Peyer's patch (tissue), 4 donors: ENCODE results near the gene POLD2. TPM values are rescaled to one million over a fixed set of nuclear protein-coding genes. Genes with fewer than 3 reads are reported as not detected.

Source experiments
- DNase-seq, 3 donors: peaks; one replicate each; pipeline ENCODE4 v3.0.0-alpha.2; 2017 to 2019
- H3K27ac ChIP-seq, 4 donors: fragments of 200-600 bp; sonication (generic); one replicate each; pipeline ENCODE4 v1.5.1; 2016 to 2019
- H3K27me3 ChIP-seq, 2 donors: fragments of 200-600 bp; sonication (generic); one replicate each; pipeline ENCODE4 v1.5.1; 2019
- H3K36me3 ChIP-seq, 3 donors: fragments of 200-600 bp; sonication (generic); one replicate each; pipeline ENCODE4 v1.5.1; 2016 to 2019
- H3K4me1 ChIP-seq, 4 donors: fragments of 200-600 bp; sonication (generic); one replicate each; pipeline ENCODE4 v1.5.1; 2016 to 2019
- H3K4me3 ChIP-seq, 4 donors: fragments of 200-600 bp; sonication (generic); 1 replicate in 3 of 4; 2 replicates in 1 of 4; pipeline ENCODE4 v1.5.1; 2016 to 2019; ENCODE audit warnings: mild to moderate bottlenecking in 1 of 4
- H3K9me3 ChIP-seq, 4 donors: fragments of 200-600 bp; sonication (generic); one replicate each; pipeline ENCODE4 v1.5.1; 2016 to 2019; ENCODE audit warnings: mild to moderate bottlenecking in 1 of 4
- POLR2A ChIP-seq, 2 donors: fragments of 450-650 bp; IDR thresholded peaks; one replicate each; pipeline ENCODE4 v1.5.1; 2017; ENCODE audit warnings: antibody characterized with exemption in 2 of 2, mild to moderate bottlenecking in 2 of 2, moderate library complexity in 2 of 2
- total RNA-seq, 4 donors: library from RNA; depleted of rRNA; stranded (reverse); fragments of >200 nt; gene quantifications; one replicate each; pipeline ENCODE4 v1.1.0, GENCODE V29; 2016
- TF ChIP-seq, protein P1 (sequence below), 6 experiments: fragments of 450-650 bp in 4 of 6; fragments of 200-600 bp in 2 of 6; sonication (generic) in 1 of 6; IDR thresholded peaks; one replicate each; pipeline ENCODE4 v1.5.1; 2017 to 2019; ENCODE audit warnings: antibody characterized with exemption in 6 of 6, mild to moderate bottlenecking in 3 of 6, moderate library complexity in 1 of 6

POLD2 gene
- total RNA-seq, 4 donors from 2014 or later: 7.4 to 80.9 (median 28.4) TPM

DNA sequence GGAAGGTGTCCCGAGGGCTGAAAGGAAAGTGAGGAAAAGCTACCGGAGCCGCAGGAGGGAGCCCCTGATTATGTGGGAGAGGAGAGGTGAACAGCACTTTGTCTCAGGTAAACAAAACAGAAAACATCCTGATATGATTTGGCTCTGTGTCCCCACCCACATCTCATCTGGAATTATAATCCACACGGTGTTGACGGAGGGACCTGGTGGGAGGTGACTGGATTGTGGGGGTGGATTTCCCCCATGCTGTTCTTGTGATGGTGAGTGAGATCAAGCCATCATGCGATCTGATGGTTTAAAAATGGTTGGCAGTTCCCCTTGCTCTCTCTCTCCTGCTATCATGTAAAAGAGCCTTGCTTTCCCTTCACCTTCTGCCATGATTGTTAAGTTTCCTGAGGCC is 3.0 kb downstream of the POLD2 start:
- no peak for TF ChIP-seq POLR2A (IDR thresholded peaks at IDR 0.05)
- TF ChIP-seq, protein P1, sequence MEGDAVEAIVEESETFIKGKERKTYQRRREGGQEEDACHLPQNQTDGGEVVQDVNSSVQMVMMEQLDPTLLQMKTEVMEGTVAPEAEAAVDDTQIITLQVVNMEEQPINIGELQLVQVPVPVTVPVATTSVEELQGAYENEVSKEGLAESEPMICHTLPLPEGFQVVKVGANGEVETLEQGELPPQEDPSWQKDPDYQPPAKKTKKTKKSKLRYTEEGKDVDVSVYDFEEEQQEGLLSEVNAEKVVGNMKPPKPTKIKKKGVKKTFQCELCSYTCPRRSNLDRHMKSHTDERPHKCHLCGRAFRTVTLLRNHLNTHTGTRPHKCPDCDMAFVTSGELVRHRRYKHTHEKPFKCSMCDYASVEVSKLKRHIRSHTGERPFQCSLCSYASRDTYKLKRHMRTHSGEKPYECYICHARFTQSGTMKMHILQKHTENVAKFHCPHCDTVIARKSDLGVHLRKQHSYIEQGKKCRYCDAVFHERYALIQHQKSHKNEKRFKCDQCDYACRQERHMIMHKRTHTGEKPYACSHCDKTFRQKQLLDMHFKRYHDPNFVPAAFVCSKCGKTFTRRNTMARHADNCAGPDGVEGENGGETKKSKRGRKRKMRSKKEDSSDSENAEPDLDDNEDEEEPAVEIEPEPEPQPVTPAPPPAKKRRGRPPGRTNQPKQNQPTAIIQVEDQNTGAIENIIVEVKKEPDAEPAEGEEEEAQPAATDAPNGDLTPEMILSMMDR (IDR thresholded peaks at IDR 0.05): no peak

DNA sequence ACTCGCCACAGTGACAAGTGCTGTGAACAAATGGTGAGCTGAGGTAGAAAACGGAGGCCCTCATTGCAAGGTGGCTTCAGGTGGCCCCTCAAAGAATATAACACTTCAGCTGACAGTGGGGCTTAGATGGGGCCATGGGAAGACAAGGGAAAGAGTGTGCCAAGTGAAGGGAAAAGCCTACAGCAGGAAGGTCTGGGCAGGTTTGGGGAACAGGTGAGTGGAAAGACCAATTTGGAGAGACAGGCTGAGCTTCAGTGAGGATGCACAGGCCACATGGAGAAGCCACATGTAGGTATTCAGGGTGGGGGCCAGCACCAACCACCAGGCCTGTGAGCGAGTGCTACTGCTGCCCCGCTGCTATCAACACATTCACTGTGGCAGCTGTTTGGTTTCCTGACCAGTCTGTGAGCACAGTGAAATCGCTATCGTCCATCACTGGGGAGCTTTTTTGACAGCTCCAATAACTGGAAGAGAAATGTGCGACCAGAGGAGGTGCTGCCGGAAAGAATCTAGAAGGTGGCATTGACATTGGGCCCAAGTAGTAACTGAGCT is 3.4 kb downstream of the POLD2 start:
- Histone ChIP-seq H3K9me3 (no peaks in the 10 kb centered on the region), H3K27me3 (no peaks in the 10 kb centered on the region), H3K4me1 (peaks cover 0 to 13% (median 0%) of the 10 kb centered on the region in 4 donors), H3K27ac (no peak overlapping the region), H3K4me3 (no peak overlapping the region), H3K36me3 (peaks cover 0 to 23% (median 0%) of the 10 kb centered on the region in 3 donors)
- TF ChIP-seq, protein P1 (IDR thresholded peaks at IDR 0.05): no peak
- TF ChIP-seq POLR2A (IDR thresholded peaks at IDR 0.05): no peak
- DNase-seq: no peak

More for the DNA sequence above, 3.0 kb downstream of the POLD2 start:
- peaks cover 0 to 13% (median 0%) of the 10 kb centered on the region in 4 donors for H3K4me1 ChIP-seq
- peaks cover 0 to 23% (median 0%) of the 10 kb centered on the region in 3 donors for H3K36me3 ChIP-seq
- H3K27me3 ChIP-seq: no peaks in the 10 kb centered on the region
- no peak for DNase-seq
- H3K4me3 ChIP-seq: no peak overlapping the region
- H3K9me3 ChIP-seq: no peaks in the 10 kb centered on the region
- no peak overlapping the region for H3K27ac ChIP-seq

DNA sequence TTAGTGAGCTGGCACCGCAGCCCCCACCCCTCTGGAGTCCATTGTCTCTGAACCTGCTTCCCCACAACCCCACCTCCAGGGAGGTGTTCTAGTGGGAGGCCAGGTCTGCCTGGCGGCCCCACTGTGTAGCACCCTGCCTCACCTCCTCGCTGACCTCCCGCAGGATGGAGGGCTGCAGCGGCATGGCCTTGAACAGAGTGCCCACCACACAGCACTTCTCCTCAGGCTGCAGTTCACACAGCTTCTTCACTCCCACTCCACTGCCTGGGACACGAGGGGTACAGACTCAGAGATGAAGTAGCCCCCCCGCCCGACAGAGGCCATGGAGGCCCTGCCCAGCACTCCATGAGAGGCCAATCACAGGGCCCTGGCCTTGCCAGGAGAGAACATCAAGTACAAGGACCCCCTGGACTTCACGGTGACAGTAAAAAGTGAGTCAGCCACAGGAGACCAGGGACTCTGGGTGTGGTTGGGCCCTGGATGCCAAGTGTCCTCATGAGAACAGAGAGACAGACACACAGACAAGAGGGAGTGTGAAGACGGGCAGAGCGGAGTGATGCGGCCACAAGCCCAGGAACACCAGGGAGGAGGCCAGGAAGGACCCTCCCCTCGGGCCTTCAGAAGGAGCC is 5.4 kb downstream of the POLD2 start:
- TF ChIP-seq, protein P1 (IDR thresholded peaks at IDR 0.05): no peak
- no peak for TF ChIP-seq POLR2A (IDR thresholded peaks at IDR 0.05)
- Histone ChIP-seq H3K36me3 (peaks cover 0 to 29% (median 0%) of the 10 kb centered on the region in 3 donors), H3K27ac (no peak overlapping the region), H3K27me3 (no peaks in the 10 kb centered on the region), H3K4me1 (peaks cover 0 to 13% (median 0%) of the 10 kb centered on the region in 4 donors), H3K4me3 (no peak overlapping the region), H3K9me3 (no peaks in the 10 kb centered on the region)
- DNase-seq: no peak

DNA sequence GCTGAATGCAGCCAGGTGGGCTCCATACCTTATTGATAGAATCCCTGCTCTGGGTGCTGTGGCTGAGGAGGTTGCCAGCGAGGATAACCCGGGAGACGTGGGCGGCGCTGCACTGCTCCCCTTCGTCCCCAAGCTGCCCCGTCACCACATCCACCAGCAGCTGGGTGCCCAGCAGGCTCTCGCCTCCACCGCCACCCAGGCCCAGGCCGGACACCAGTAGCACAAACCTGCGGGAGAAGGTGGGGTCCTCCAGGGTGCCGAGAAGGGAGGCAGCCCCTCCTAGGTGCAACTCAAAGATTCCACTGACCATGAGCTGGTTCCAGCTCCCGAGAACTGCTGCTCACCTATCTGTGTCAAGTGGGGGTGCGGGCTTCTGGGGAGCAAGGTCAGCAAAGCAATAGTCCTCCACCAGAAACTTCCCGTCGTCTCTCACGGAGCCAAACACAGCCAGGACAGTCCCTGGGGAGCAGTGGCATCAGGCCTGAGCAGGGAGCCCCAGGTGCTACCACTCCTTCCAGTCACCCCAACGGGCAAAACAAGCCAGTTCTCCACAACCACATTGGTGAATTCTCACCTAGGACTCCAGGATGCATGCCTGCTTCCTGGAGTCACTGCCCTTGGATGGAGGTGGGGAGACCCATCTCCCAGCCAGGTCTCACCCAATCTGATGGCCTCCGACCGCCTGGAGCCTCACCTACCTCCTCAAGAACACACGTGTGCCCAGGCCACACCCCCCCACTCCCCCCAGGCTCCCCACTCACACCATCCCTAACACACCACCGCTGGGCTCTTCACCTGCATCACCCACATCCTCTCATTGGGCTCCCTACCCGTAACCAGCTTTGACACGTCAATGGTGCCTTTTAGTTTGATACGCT is 6.3 kb downstream of the POLD2 start:
- Histone ChIP-seq H3K4me3 (no peak overlapping the region), H3K36me3 (peaks cover 0 to 29% (median 0%) of the 10 kb centered on the region in 3 donors), H3K27ac (no peak overlapping the region), H3K4me1 (peaks cover 0 to 5% (median 0%) of the 10 kb centered on the region in 4 donors), H3K27me3 (no peaks in the 10 kb centered on the region), H3K9me3 (no peaks in the 10 kb centered on the region)
- no peak for DNase-seq
- TF ChIP-seq, protein P1 (IDR thresholded peaks at IDR 0.05): no peak
- no peak for TF ChIP-seq POLR2A (IDR thresholded peaks at IDR 0.05)

DNA sequence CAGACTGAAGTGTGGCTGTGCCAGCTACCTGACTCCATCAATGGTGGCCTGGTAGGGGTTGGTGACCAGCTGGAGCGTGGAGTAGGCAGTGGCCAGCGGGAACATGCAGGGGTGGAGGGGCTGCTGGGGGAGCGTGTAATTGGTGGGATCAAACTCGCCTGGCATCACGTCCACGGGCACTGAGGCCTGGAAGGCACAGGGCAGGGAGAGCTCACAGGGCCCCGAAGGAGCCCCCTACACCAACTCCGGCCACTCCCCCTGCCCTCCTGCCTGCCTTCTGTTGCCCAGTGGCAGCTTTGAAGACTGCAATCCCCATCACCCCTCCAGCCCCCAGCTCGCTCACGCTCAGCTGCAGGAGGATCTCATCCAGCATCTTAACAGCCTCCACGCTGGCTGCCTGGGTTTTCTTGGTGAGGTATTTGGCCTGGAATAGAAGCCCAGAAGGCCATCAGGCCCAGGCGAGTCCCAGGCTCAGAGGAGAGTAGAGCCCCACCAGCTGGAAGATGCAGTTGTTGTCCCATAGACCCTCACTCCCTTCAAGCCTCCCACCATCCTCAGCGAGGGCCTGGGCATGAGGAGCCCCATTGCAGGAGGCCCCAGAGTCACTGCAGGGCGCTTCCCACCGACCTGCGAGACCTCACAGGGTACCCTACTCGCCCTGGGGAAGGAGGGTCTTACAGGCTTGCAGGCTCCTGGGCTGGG is 7.1 kb downstream of the POLD2 start:
- H3K36me3 ChIP-seq: peaks cover 0 to 29% (median 0%) of the 10 kb centered on the region in 3 donors
- TF ChIP-seq, protein P1 (IDR thresholded peaks at IDR 0.05): no peak
- TF ChIP-seq POLR2A (IDR thresholded peaks at IDR 0.05): no peak

More for the DNA sequence above, 7.1 kb downstream of the POLD2 start:
- Histone ChIP-seq H3K27ac (no peak overlapping the region), H3K27me3 (no peaks in the 10 kb centered on the region), H3K9me3 (no peaks in the 10 kb centered on the region), H3K4me3 (no peak overlapping the region), H3K4me1 (no peaks in the 10 kb centered on the region)
- no peak for DNase-seq
